ENCODE data around the gene DGKE.

The DGKE gene

GRCh38 chr17:56913353-56913866 is 79.5 kb downstream of the DGKE start:
- peak overlapping the region; percentile 59 for H3K27ac ChIP-seq
- no peak for TF ChIP-seq ZFX (IDR thresholded peaks at IDR 0.05; ENCODE audit: borderline replicate concordance)
- TF ChIP-seq, protein P1, sequence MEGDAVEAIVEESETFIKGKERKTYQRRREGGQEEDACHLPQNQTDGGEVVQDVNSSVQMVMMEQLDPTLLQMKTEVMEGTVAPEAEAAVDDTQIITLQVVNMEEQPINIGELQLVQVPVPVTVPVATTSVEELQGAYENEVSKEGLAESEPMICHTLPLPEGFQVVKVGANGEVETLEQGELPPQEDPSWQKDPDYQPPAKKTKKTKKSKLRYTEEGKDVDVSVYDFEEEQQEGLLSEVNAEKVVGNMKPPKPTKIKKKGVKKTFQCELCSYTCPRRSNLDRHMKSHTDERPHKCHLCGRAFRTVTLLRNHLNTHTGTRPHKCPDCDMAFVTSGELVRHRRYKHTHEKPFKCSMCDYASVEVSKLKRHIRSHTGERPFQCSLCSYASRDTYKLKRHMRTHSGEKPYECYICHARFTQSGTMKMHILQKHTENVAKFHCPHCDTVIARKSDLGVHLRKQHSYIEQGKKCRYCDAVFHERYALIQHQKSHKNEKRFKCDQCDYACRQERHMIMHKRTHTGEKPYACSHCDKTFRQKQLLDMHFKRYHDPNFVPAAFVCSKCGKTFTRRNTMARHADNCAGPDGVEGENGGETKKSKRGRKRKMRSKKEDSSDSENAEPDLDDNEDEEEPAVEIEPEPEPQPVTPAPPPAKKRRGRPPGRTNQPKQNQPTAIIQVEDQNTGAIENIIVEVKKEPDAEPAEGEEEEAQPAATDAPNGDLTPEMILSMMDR (IDR thresholded peaks at IDR 0.05), result no peak

DNA sequence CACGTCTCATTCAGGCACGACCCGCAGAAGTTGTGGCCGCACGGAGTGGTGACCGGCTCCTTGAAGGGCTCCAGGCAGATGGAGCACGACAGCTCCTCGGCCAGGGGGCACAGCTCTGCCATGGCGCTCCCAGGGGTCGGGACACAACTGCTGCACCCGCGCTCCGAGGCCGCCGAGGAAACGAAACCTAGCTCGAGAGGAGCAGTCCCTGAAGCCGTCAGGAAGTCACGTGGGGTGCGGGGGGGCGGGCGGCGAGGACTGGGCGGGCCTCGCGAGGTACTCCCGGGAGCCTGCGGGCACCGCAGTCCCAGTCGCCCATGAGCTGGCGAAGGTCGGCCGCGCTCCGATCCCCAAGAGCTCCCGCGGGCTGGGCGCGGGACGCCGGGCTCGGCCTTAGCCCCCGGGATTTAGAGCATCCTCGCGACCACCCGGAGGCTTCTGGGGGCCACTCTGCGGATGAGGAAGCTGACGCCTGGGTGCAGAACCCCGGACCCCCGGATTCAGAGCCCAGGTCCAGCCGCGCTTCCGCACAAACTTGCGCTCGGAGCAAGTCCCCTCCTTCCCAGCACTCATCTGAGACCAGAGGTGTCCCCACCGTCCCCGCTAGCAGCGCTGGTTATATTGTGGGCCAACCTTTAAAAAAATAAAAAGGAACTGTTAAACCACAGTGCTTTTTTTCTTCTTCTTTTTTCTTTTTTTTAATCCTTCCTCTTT is 80.1 kb downstream of the DGKE start, which contains the start of gene TRIM25:
Gene TRIM25, minus strand, starts transcription at position 183 of the 714 bp plus-strand sequence. Its CDS starts 61 bp downstream, at position 122.
- TF ChIP-seq ZFX (IDR thresholded peaks at IDR 0.05; ENCODE audit: borderline replicate concordance), result no peak
- TF ChIP-seq, protein P1 (IDR thresholded peaks at IDR 0.05), result no peak
- H3K27ac ChIP-seq, result peak within 1 kb of the TSS; percentile 59

DNA sequence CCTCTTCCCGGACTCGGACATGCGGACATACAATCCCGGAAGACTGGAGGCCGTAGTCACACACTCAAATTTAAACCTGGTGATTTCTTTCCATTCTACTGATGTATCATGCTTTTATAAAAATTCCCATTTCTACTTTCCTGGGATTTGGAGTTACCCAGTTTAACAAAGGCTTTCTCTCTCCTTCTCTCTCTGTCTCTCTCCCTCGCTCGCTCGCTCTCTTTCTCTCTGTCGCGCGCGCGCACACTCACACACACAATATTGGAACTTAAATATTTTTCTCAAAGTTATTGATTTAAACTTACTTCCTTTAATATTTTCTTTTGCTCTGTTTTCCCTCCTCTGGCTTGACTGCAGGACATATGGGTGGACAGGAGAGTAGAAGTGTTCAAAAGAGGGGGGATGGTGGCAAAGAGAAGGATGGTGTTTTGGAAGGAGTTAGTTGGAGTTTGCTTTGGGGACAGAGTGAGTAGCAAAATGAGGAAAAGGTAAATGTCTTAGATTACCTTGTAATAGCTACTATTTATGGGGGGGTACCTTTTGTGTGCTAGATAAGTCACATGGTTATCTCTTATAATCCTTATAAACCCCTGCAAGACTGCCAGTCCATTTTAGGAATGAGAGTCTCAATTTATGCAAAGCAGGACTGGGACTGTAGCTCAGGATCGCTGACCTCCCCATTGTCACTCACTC is 80.8 kb downstream of the DGKE start:
- no peak for TF ChIP-seq ZFX (IDR thresholded peaks at IDR 0.05; ENCODE audit: borderline replicate concordance)
- TF ChIP-seq, protein P1 (IDR thresholded peaks at IDR 0.05), result no peak
- H3K27ac ChIP-seq, result peak overlapping the region; percentile 59

DNA sequence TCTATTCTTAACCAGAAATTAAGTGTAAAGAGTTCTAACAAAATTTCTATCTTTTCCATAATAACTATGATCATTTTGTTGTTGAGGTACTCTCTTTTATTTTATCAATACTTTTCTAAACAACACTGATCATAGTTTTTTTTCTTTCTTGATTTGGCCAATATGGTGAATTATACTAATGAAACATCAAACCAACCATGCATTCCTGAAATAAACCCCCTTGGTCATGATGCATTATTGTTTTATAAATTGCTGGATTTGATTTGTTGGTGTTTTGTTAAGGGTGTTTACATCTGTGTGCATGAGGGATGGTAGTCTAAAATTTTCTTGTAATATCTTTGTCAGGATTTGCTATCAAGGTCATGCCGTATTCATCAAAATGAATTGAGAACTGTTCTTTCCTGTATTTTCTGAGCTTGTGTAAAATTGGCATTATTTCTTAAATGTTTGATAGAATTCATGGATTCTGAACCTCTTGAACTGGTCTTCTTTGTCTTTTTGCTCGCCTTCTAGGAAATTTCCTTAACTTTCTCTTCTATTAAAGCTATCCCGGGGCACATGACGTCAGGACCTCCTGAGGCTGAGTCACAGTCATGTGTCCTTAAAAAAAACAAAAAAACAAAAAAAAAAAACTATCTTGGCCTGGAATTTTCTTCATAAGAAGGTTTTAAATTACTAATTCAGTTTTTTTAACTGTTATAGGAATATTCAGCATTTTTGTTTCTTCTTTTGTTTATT is 83.8 kb downstream of the DGKE start:
- no peak for TF ChIP-seq ZFX (IDR thresholded peaks at IDR 0.05; ENCODE audit: borderline replicate concordance)
- TF ChIP-seq, protein P1 (IDR thresholded peaks at IDR 0.05), result no peak
- no peak overlapping the region for H3K27ac ChIP-seq

DNA sequence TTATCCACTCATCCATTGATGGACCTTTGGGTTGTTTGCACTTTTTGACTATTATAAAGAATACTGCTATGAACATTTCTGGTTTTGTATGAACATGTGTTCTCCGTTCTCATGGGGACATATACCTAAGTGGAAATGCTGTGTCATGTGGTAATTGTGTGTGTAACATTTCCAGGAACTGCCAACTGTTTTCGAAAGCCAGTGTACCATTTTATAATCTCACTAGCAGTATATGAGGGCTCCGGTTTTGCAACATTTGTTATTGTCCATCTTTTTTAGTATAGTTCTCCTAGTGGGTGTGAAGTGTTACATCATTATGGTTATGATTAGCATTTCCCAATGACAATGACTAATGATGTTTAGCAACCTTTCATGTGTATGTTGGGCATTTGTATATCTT is 85.0 kb downstream of the DGKE start:
- TF ChIP-seq ZFX (IDR thresholded peaks at IDR 0.05; ENCODE audit: borderline replicate concordance), result no peak
- H3K27ac ChIP-seq, result no peak overlapping the region

Measured in 22Rv1 (cell line).